DMS114 treated with DMSO at 0.1 percent for 48 hours (cell line): Measurements from ENCODE around the gene GLB1L2.
"Not testable (repeated sequence)": the region's sequence is repeated elsewhere in the genome, so short reads cannot be mapped to it uniquely, and the experiment has no call there.

Experiments used
- DNase-seq: peaks from one replicate; lab custom pipeline; 2025; ENCODE audit not compliant: unreplicated experiment; lab: John Stamatoyannopoulos, UW

Gene GLB1L2

DNA sequence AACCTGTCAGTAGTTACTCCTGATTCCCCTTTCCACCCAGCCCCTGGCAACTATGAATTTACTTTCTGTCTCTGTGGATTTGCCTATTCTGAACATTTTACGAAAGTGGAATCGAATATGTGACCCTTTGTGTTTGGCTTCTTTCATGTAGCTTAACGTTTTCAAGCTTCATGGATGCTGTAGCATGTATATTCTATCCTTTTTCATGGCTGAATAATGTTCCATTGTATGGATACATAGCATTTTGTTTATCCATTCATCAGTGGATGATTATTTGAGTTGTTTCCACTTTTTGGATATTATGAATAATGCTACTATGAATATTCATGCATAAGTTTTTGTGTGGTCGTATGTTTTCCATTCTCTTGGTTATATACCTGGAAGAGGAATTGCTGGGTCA, 9.2 kb upstream of the GLB1L2 start:
- DNase-seq: no peak

DNA sequence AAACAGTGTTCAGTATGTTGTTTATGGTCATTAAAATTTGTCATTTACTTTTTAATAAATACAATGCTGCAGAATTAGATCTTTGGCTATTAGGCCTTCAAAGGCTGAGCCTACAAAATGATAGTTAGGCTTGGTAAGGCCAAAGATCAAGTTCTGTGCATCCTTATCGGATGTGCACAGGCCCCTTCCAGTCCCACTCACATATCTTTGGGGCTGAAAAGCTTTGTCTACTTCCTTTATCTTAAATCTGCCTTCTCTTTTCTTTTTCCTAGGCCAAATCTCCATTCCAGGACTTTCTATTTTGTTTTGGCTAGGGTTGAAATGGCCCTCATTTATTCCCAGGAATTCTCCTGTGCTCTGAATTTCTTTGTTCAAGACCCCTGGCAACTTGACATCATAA, 3.4 kb upstream of the GLB1L2 start:
- no peak for DNase-seq

DNA sequence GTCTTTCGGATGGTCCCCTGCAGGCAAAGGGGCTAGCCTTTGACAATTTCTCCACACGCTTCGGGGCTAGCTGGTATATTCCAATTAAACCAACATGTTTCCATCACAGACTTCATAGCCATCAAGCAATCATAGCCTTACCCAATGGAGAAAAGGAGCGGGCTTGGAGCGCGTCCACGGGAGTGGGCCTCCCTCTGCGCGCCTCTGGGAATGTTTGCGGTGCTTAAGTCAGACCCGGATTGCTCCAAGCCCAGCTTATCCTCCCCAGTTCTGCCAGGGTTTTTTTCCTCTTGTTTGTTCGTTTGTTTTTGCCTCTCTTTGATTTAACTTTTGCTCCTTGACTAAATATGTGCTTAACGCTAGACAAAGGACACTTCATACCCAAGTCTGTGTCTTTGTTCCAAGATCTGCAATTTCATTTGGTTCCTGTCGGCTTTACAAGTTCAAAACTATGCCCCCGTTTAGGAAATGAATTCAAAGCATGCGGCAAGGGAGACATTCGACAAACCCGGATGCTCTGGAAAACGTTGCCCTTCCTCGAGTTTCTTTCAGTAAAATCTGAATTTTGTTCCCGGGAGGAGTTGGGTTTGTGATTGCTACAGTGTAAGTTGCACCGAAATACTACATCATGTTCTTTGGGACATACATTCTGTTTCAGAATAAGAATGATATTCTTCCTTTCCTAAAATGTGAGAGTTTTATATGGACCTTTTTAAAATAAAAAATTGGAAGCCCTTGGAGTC, 1.0 kb upstream of the GLB1L2 start:
- no peak for DNase-seq

DNA sequence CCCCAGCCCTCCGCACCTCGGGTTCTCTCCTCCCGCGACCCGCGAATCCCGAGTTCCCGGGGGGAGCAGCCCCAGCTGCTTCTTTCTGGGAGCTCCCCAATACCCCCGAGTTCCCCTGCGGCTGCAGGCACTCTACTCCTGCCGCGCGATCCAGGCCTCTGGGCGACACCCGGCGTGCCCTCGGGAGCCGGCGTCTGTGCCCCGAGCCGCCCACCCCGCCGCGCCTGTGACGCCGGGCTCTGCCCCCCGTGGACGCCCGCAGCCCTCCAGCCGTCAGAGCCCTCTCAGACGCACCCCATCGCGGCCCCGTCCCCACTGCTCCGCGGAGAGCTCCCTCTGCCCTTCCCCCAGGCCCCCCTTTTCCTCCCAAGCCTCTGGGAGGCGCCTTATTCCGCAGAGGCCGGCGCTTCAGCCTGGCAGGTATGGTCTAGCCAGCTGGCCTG, 422 bp downstream of the GLB1L2 start:
- no peak for DNase-seq

DNA sequence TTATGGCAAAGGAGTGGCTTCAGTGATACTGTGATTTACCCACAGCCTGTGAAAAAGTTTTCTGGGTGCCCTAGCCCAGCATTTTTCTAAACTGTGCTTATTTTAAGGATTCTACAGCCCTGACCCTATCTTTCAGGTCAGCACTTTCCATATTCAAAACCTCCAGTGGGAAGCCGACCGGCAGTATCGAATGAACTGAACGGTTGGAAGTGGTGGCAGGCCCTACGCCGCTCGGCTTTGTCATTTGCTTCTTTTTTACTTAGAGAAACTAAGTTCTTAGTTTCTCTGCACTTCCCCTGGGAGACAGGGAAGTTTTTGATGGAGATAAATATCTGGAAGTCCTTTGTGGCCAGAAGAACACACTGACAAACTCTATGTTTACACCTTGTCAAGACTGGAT, 994 bp downstream of the GLB1L2 start:
- no peak for DNase-seq

DNA sequence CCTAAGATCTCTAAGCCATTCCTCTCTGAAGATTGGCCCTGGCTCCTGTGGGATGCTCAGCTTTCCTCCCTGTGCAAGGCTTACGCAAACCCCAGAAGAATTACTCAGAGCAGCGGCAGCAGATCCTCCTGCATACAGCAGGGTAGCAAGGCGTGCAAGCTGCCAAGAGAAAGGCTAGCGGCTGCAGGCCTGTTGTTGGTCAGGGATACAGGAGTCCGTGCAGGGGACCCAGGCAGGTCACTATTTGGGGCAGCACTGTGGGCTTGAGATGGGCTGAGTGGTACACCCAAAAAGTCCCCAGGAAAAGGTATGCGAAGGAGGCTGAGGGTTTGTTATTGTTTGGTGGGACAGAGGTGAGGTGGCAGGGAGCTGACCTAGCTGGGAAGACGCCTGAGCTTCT, 1.5 kb downstream of the GLB1L2 start:
- DNase-seq: no peak

DNA sequence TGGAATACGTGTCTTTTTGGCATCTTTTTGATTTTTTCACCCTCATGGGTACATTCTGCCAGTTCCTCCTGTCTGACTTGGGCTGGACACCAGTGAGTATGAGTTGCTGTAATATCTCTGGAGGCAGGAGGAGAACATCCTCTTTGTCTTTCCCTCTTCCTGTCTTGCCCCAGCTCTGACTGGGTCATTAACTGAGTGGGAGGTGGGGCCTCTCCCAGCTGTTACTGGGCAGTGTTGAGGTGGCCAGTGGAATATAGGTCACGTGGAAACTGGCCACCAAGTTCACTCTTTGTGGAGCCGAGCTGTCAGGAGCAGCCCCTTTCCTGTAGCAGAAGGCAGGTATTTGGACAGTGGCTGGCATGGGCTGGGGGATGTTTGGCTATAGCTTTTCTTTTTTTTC, 2.2 kb downstream of the GLB1L2 start:
- DNase-seq: no peak

DNA sequence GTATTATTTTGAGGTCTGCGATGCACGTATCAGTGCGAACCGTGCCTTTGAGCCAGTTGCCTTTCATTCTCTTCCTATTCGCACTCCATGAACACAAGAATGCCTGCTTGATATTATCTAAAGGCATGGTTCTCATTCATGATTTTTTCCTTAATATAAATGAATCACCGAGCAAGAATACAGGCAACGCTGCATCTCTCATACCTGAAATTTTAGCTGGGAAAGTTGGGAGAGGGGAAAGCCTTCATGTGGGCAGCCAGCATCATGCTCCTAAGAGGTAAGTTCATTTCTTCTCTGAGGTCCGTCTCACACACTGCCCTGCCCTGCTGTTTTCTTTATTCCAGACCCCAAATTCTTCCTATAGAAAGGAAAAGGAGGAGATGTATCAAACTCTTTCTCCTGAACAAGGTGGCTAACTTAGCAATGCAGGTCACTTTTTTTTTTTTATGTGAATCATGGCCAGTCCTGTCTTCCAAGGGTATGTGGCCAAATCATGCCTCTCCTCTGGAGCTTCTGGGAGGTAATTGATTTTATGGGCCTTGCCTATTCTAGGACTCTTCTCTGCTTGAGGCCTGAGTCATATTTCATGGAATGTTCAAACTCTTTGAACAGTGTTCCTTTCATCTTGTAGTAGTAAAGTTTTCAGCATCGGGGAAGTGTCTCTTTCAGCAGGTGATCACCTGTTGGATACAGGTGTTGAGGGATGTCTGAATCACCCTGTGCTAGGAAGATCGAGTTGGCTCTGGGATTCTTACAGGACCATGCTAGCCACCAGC, 3.2 kb downstream of the GLB1L2 start:
- no peak for DNase-seq

DNA sequence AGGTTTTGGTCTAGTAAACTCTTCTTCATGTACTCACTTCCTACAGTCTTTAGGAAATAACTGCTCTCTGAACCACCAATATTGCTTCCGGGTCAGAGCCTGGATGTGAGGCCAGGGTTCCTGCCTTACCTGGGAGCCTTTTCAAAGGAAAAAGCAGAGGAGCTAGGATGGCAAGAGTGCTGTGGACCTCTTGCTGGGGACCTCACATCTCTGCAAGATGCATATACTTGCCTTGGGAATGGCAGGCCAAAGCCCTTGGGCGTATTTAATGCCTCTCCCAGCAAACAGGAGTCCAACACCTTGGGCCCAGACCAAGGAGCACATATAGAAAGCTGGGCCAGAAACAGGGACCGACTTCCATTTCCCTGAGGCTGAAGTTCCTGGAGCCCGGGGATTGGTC, 5.3 kb downstream of the GLB1L2 start:
- DNase-seq: no peak

DNA sequence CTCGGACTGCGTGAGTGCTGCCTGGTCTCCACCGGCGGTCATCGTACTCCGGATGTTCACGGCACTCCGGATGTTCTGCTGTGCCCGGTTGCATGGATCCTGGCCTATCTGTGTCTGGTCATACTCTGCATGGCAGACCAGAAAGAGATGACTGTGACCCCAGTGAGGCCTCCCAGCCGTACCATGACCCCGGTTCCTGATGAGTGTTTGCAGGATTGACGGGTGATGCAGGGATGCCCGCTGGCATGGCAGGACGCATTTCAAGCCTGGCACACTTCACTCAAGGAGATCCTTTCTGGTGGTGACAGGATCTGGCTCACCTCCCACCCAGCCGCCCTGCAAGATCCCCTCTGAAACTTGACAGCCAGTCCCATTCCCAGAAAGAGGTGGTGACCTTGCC, 6.3 kb downstream of the GLB1L2 start:
- no peak for DNase-seq

DNA sequence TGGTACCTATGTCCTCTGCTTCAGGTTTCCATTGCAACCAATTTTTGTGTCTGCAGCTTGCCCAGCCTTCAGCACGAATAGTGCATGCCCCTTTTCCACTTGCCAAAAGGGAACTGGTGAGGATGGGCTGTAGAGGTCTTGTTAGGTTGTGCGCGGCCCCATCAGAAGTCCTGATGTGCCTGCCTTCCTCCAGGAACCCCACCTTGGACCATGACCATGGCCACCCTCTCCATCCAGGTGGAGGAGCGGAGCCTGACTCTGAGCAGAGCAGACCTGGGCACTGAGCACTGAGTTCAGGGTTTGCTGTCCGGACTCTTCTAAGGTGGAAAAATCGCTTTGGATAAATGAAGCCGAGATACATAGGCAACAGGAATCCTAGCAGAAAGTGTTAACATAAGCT, 6.9 kb downstream of the GLB1L2 start:
- no peak for DNase-seq

DNA sequence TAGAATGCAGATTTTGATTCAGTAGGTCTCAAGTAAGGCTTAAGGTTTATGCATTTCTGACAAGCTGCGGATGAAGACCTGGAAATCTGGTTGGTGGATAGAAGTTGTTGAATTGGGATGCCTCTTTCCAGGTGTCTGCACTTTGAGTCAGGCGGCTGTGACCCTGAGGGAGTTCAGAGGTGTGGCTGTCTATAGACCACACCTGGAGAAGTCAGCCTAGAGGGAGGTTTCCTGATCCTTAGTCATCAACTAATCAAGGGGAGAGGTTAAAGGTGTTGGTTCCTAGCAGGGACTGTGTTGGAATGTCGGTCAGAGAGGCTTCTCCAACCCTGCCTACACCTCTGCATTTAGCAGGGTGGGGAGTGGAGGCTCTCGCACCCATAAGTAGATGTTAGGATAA, 8.0 kb downstream of the GLB1L2 start:
- no peak for DNase-seq

DNA sequence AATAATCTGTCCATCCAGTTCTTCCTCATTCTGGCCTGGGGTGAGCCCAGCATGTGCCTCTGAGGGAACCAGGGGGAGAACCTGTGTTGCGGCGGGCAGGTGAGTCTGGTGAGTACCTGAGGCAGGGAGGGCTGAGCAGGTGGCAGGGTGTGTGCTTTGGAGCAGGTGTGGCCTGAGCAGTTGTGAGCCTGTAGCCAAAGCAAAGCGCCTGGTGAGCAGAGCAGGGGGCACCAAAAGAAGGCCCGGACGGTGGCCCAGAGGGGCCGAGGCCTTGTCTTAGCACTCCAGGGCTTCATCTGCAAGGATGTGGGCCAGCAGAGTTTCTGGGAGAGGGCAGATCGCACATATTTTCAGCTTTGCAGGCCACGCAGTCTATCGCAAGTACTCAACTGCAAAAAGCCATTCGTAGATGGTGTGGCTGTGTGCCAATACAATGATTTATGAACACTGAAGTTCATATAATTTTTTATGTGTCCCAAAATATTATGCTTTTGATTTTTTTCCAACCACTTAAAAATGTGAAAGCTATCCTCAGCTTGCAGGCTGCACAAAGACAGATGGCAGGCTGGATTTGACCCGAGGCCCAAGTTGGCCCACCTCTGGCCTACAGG, 8.7 kb downstream of the GLB1L2 start:
- DNase-seq: no peak

DNA sequence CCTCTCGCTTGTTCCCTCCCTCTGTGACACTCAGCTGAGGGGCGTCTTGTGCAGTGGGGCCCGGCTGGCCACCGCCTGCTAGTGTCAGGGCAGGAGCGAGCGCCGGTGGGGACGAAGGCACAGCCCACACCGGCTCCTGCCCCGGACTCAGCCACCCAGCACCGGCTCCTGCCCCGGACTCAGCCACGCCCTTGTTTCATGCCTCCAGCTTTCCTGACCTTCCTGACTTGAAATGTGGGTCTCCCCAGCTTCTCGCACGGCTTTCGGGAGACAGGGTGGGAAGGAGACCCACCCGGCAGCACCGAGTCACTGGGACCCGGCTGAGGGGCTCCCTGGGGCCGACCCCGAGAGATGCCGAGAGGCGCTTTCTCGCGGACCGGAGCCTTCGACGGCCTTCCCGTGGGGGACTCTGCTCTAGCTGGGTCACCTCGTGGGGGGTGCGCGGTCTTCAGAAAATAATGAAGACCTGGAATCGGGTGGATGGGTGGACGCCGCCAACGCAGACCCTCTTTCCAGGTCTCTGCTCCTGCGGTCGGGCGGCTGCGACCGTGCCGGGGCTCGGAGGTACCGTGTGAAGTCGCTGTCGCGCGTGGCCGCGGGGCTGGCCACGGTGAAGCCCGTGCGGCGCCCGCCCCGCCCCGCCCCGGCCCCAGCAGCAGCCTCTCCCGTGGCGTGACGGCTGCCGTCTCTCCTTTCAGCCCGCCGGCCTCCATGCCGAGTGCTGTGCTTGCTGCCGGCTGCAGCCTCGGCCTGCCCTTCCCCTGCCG, 10.2 kb downstream of the GLB1L2 start:
- DNase-seq: no peak

DNA sequence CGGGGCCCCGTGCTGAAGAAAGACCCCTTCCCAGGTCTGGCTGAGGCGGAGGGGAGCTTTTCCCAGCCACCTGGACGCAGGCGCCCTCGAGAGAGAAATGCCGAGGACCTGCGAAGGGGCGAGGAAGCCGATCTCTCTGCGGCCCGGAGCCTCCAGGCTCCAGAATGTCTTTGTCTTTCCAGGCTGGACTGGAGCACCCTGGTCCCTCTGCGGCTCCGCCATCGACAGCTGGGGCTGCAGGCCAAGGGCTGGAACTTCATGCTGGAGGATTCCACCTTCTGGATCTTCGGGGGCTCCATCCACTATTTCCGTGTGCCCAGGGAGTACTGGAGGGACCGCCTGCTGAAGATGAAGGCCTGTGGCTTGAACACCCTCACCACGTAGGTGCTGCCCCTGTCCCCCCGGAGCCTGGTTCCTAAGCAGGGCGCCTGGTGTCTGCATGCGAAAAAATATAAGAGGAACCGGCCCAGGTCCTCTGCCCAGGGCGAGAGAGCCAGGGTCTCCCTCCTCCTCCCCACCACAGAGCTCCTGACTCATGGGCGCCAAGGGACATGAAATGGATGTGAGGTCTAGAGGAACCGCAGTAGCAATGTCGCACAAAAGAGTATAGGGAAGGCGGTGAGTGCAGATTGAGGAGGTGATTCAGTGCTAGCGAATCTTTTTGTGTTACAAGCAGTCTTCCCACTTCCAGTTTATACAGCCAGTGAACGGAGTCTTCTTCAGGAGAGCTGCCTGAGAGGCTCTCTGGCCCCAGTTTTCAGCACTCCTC, 11.0 kb downstream of the GLB1L2 start:
- no peak for DNase-seq

DNA sequence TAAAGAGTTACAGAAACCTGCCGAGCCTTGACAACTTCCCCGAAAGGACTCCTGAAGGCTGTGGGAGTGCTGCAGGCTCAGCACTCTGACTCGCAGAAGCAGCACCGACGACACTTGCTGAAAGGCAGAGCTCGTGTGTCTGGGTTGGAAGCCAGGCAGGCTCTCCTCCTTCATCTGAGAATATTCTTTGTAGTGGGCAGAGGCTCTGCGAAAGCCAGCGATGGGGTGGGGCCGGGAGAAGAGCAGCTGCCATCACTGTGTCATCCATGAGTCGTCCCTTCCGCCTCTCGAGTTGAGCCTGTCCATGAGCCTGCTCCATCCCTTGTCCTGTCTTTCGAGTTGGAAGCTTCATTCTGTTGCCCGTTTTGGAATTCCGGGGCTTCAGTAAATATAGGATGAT, 11.9 kb downstream of the GLB1L2 start:
- DNase-seq: no peak

DNA sequence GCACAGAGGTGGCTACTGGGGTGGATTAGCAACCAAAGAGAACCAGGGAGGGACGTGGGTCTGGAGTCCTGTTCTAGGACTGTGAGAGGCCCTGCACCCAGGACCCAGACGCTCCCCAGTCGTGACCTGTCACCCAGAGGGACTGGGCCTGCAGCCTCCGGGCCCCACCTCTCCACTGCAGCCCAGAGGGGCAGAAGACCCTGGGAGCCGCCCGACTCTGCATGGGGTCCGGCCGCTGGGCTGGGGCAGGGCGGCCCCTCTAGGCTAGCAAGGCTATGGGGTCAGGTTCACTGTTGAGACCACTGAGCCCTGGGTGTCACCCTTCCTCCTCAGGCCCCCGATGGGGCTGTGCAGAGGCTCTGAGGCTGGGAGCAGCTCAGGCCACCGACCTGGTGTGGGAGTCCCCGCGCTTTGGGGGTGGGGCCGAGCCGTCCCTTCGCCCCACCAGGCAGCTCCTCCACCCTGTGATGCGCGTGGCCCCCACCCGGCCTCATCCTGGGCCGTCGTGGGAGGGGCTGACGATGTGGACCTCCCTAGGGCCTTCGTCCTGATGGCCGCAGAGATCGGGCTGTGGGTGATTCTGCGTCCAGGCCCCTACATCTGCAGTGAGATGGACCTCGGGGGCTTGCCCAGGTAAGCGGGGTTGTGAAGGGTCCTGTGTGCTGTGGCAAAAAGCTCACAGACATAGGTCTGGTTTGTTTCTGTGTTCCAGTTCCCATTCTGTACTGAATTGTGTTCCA, 12.9 kb downstream of the GLB1L2 start:
- not testable (repeated sequence) for DNase-seq

DNA sequence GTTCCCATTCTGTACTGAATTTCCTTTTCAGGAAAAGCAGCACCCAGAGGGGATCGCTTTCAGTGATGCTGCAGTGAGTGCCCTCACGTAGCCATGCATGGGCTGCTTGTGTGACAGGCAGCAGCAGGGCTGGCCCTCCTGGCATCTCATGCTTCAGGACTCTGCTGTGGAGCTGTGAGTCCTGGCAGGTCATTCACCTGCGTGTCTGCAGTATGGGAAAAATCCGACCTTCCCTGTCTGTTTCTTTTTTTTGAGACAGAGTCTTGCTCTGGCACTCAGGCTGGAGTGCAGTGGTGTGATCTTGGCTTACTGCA, 13.4 kb downstream of the GLB1L2 start:
- DNase-seq: no peak

DNA sequence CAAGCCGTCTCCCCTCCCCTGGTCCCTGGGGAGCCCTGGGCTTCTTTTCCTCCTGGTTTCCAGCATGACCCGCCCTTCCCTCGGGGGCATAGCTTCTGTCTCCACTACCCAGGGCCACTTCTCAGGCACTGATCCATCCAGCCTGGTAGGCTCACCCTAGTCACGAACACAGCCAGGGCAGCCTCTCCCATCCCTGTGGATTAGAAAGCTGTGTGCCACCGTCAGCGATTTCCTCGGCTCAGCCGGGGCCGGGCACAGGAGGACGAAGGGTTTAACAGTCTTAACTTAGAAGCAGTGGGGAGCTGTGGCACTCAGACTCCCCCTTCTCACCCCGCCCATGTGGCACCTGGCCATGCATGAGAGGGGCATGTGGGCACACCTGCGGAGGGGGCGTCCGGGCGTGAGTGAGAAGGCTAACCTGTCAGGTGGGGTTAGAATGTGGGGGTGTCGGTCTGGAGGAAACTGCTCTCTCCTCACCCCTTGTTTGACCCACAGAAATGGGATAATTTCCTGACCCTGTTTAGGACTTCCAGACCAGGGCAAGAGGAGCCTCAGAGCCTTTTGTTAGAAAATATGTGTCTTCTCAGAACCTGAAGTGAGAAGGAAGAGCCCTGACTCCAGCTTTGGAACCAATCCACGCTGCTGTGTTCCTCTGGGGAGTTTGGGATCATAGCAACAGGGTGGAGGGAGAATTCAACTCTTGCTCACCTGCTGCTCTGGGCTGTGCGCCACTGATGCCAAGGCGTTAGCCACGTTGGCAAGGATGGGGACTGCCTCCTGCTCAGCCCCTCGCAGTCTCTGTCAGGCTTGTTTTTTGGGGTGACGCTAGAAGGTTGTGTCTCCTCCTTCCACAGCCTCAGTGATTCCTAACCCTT, 14.6 kb downstream of the GLB1L2 start:
- DNase-seq: no peak
